Right lobe of liver (tissue), 4 donors: Measurements from ENCODE around the gene TGFB2.

Experiments used
- CTCF ChIP-seq, 4 donors: fragments of 200-600 bp in 3 of 4; fragments of 450-650 bp in 1 of 4; IDR thresholded peaks; one replicate each; pipeline versions ENCODE4 v1.5.1 to v1.8.0; 2016 to 2022; ENCODE audit warnings: antibody characterized with exemption in 4 of 4, mild to moderate bottlenecking in 2 of 4
- POLR2A ChIP-seq: fragments of 450-650 bp; IDR thresholded peaks from one replicate; pipeline ENCODE4 v1.6.1; 2017; ENCODE audit warnings: antibody characterized with exemption, mild to moderate bottlenecking
- donor health status: DM: no; HTN: no; CAD: no.
- donor health status: DM: no; HTN: no; CAD: no.
- donor health status: DM: no; HTN: yes; CAD: no.

- TF ChIP-seq CTCF (IDR thresholded peaks at IDR 0.05) = no peak
- TF ChIP-seq POLR2A = no peak
Measured at GRCh38 chr1:218433744-218434143, 88.6 kb downstream of the TGFB2 start.
